ENCODE results near the gene INF2.
A peak's percentile ranks its signal among the peaks of the same experiment; 100 is the strongest.

The INF2 gene

GRCh38 chr14:104706733-104707607 lies 17.6 kb downstream of the INF2 start:
- DNase-seq: no peak

- DNase-seq: no peak
These were observed 18.5 kb downstream of the INF2 start for GRCh38 chr14:104707608-104708595.

GRCh38 chr14:104708606-104709268 lies 19.3 kb downstream of the INF2 start:
- DNase-seq: peak; percentile 53

GRCh38 chr14:104709387-104710039 lies 20.1 kb downstream of the INF2 start:
- DNase-seq: no peak

- DNase-seq: no peak
These were observed 20.8 kb downstream of the INF2 start for GRCh38 chr14:104710071-104710735.

- no peak for DNase-seq
These were observed 23.7 kb downstream of the INF2 start for GRCh38 chr14:104712881-104713734.

- DNase-seq: no peak
These were observed 24.6 kb downstream of the INF2 start for GRCh38 chr14:104714066-104714465.

- no peak for DNase-seq
These were observed 25.3 kb downstream of the INF2 start for GRCh38 chr14:104714681-104715080.

GRCh38 chr14:104715416-104715815 lies 26.0 kb downstream of the INF2 start:
- no peak for DNase-seq

GRCh38 chr14:104715871-104716270 lies 26.5 kb downstream of the INF2 start:
- DNase-seq: no peak

- DNase-seq: no peak
These were observed 27.7 kb downstream of the INF2 start for GRCh38 chr14:104717137-104717536.

- no peak for DNase-seq
These were observed 28.2 kb downstream of the INF2 start for GRCh38 chr14:104717646-104718045.

- no peak for DNase-seq
These were observed 28.7 kb downstream of the INF2 start for GRCh38 chr14:104718147-104718546.

- DNase-seq: no peak
These were observed 29.5 kb downstream of the INF2 start for GRCh38 chr14:104718871-104719270.

- DNase-seq: no peak
These were observed 29.9 kb downstream of the INF2 start for GRCh38 chr14:104719343-104719742.

GRCh38 chr14:104721505-104722431 lies 32.4 kb downstream of the INF2 start:
- no peak for DNase-seq

- no peak for DNase-seq
These were observed 33.7 kb downstream of the INF2 start for GRCh38 chr14:104722938-104723650.

GRCh38 chr14:104723651-104724406 lies 34.4 kb downstream of the INF2 start, which contains the start of gene ADSS1:
Gene ADSS1 (plus strand): TSS chr14:104724229. CDS start chr14:104724271, 42 bp downstream.
- DNase-seq: no peak
